HG02938 (cell line): ENCODE results near the gene UBE2I.

Experiments
- ATAC-seq: cut with Tn5 transposase; IDR thresholded peaks from one replicate; pipeline ENCODE4 v1.9.1; 2021; ENCODE audit warnings: mild to moderate bottlenecking, moderate library complexity; ENCODE audit not compliant: unreplicated experiment

The UBE2I gene

DNA sequence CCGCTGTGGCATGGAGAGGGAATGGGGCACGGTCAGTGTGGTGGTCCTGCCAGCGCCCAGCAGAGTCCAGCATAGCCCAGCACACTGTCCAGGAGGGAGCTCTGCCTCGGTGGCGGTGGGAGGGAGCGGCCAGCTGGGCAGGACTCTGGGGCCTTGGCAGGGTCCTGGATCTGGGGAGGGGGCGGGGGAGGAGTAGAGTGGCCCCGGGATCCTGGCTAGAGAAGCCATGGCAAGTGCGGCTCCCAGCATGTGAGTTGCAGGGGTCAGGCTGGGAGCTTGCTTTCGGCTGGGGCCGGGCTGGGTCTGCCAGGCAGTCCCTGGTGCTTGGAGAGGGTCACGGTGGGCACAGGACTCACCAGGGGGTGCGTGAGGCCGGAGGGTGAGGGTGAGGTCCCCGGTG is 46.2 kb downstream of the UBE2I start:
- ATAC-seq = no peak

DNA sequence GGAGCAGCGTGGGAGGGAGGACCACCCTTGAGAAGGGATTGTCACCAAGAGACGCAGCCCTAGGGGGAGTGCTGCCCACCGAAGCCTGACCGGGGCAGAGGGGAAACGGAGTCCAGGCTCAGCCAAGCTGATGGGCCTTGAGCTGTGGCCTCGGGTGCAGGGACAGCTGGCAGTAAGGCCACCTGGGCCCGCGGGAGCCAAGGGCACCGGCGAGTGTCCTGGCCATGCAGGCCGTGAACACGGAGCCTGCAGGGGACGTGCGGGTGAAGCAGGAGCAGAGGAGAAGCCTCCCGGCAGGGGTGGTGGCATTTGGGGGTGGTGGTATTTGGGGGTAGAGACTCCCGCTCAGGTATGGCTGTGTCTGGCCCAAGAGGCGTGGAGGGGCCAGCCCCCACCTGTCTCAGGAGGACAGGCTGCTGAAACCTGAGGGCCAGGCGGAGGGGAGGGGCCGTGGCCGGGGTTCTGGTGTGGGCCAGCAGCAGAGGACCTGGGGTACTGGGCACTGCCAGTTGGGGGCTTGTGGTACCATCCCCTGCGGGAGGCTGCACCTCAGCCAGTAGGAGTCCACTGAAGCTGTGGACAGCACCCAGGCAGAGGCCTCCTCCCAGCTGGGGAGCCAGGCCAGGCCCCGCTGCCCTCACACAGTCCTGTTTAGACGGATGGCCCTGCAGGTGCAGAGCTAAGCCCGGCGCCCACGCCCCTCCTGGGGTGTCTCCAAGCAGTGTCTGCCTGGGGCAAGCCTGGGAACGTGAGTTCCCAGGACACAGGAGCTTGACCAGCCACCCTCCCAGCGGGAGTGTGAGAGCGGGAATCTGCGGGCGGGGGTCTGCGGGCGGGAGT is 46.8 kb downstream of the UBE2I start:
- ATAC-seq = no peak

DNA sequence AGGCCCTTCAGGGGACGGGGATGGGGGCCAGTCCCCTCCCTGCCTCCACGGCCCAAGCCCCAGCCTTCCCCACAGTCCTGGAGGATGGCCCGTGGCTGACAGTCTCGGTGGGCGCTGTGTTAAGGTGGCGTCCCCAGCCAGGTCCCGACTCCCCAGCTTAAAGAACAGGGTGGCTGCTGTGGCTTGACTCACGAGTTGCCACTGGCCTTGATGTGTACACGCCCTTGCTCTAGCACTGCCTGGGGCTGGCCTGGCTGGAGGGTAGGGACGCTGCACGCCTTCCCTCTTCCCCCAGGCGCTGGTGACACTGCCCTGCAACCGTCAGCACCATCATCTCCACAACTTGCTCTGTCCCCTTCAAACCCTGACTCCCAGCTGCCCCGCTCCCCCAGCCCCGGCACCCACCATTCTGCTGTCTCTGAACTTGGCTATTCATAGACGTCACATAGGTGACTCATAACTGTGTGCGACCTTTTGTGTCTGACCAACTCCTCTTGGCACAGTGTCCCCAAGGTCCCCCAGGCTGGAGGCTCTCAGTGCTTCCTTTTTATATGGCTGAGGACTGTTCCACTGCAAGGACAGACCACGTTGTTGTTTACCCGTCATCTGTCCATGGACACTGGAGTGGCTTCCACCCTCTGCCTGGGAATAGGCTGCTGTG is 48.6 kb downstream of the UBE2I start:
- ATAC-seq = no peak

DNA sequence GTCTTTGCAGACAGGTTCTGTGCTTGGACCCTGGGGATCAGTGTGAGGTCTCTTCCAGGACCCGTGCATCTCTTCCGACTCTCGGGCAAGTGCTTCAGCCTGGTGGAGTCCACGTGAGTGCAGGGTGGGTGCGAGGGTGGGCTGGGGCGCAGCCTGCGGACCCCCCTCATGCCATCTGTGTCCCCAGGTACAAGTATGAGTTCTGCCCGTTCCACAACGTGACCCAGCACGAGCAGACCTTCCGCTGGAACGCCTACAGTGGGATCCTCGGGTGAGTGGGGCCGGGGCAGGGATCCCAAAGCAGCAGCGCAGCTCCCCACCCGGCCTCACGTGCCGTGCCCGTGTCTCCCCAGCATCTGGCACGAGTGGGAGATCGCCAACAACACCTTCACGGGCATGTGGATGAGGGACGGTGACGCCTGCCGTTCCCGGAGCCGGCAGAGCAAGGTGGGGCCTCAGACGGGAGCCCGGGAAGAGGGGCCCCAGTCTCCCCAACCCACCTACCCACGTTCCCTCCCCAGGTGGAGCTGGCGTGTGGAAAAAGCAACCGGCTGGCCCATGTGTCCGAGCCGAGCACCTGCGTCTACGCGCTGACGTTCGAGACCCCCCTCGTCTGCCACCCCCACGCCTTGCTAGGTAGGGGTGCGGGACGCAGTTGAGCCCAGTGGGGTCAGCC is 52.4 kb downstream of the UBE2I start:
- no peak for ATAC-seq

DNA sequence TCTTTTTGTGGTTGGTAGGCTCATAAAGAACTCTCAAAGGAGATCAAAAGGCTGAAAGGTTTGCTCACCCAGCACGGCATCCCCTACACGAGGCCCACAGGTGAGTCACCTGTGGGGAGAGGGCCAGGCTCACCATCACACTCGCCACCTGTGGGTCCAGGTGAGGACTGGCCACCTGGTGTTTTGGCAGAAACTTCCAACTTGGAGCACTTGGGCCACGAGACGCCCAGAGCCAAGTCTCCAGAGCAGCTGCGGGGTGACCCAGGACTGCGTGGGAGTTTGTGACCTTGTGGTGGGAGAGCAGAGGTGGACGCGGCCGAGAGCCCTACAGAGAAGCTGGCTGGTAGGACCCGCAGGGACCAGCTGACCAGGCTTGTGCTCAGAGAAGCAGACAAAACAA is 53.4 kb downstream of the UBE2I start:
- no peak for ATAC-seq

- no peak for ATAC-seq
Measured at GRCh38 chr16:1363501-1364041, 54.1 kb downstream of the UBE2I start.

DNA sequence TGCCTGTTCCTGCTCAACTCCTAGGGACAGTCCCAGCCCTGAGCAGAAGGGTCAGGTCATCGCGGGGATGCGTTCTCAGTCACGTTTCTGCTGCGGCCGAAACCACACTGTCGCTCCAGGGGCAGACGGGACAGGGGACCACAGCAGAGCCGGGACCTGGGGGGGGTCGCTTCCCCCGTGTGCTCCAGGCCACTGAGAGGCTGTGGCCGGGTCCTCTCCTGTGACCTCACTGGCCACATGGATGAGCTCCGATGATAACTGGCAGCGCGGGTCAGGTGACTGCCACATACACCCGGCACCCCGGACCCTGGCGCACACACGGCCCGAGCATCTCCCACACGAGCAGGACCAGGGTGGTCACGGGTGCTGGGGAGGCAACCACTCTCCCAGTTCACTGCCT is 55.1 kb downstream of the UBE2I start:
- no peak for ATAC-seq

GRCh38 chr16:1366060-1366711 is 56.8 kb downstream of the UBE2I start:
- ATAC-seq = no peak

DNA sequence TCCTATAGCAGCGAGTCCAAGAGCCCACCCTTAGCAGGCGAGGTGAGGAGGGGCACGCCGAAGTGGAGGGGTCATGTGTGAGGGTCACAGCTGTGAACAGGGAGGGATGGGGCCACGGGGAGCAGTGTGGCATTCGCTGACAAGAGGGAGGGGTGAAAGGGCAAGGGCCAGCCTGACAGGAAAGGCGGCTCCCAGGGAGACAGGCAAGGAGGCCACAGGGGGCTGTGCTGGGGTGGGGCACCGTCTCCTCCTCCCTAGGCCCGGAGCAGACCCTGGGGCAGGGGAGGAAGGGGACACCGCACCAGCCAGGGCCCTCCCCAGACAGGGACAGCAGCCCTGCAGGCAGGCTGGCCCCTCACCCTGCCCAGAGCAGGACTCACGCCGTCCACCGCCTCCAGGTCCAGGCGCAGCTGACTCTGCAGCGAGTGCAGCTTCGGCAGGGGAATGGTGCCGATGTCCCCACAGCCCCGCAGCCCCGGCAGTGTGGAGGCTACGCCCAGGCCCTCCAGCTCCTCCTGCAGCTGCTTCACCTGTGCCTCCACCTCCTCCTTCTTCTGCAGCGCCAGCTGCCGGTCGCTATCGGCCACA is 57.4 kb downstream of the UBE2I start:
- no peak for ATAC-seq

DNA sequence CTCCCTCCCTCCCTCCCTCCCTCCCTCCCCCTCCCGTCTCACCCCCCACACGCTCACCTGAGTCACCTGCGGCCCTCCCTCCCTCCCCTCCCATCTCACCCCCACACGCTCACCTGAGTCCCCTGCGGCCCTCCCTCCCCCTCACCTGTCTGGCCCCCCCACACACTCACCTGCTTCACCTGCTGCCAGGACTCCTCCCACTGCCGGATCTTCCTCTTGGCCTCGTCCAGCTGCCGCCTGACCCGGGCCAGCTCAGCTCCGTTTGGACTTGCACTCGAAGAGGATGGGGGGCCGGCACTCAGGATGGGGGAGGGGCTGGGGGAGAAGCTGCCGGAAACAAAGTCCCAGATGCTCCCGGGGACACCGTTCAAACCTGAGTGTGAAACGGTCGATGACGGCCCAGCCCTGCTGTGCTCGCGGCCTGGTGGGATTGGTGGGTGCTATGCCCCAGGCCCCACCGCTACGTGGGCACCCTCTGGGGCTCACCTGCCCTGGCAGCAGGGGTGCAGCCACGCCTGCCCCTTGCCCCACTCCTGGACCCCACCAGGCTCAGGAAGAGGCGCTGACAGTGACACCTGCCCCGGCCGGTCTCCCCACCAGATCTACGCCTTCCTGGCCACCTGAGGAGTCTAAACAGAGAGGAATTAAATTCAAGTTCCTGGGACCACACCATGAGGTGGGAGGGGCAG is 58.2 kb downstream of the UBE2I start:
- ATAC-seq = no peak

DNA sequence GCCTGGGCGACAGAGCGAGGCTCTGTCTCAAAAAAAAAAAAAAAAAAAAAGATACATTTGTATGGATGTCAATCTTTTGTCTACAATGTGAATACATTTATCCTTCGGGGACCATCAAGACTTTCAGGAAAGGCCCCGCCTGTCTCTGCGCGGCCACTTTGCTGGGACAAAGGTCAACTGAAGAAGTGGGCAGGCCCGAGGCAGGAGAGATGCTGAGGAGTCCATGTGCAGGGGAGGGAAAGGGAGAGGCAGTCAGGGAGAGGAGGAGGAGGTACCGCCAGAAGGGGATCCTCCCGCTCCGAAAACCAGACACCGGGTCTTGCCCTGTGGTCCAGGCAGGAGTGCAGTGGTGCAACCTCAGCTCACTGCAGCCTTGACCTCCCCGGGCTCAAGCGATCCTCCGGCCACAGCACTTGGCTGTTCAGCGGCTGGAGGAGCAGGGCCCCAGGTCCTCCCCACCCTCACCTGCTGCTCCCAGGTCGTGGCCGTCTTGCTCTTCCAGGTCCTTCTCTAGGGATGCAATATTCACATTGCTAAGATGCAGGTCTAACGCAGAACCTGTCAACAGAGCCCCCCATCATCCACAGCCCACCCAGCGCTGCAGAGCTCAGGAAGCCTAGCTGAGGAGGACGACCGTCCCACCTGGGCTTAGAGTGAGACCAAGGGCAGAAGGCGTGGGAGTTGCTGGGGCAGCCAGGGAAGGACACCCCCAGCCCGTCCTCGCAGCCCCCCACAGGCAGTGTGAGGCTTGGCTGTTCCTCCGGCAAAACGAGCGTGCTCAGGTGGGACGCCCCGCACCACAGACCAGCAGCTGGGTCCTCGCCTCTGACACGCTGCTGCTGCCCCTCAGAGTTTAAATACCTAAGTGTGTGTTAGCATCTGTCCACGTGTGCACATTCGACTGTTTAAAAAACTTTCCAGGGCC is 61.9 kb downstream of the UBE2I start:
- no peak for ATAC-seq

- no peak for ATAC-seq
Measured at GRCh38 chr16:1372292-1372950, 63.0 kb downstream of the UBE2I start.

- no peak for ATAC-seq
Measured at GRCh38 chr16:1374418-1375297, 65.2 kb downstream of the UBE2I start.

- no peak for ATAC-seq
Measured at GRCh38 chr16:1375298-1375640, 65.8 kb downstream of the UBE2I start.

DNA sequence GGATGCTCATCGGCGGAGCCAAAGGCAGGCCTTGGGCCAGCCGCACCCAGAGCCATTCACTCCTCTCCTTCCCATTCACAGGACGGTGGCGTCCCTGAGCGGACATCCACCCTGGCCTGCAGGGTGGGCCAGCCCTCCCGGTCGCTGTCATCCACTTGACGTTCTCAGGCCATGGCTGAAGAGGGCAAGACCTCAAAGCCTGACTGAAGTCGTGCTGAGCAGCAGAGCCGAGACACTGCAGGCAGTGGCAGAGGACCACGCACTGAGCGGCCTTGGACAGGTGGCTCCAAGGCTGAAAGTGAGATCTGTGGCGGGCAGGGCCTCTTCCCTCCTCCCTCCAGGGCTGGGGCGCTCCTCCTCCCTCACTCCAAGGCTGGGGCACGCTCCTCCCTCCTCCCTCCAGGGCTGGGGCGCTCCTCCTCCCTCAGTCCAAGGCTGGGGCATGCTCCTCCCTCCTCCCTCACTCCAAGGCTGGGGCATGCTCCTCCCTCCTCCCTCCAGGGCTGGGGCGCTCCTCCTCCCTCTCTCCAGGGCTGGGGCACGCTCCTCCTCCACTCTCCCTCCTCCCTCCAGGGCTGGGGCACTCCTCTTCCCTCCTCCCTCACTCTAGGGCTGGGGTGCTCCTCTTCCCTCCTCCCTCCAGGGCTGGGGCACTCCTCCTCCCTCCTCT is 66.4 kb downstream of the UBE2I start:
- ATAC-seq = no peak
